ENCODE measurements around the gene PRR35.

The PRR35 gene

DNA sequence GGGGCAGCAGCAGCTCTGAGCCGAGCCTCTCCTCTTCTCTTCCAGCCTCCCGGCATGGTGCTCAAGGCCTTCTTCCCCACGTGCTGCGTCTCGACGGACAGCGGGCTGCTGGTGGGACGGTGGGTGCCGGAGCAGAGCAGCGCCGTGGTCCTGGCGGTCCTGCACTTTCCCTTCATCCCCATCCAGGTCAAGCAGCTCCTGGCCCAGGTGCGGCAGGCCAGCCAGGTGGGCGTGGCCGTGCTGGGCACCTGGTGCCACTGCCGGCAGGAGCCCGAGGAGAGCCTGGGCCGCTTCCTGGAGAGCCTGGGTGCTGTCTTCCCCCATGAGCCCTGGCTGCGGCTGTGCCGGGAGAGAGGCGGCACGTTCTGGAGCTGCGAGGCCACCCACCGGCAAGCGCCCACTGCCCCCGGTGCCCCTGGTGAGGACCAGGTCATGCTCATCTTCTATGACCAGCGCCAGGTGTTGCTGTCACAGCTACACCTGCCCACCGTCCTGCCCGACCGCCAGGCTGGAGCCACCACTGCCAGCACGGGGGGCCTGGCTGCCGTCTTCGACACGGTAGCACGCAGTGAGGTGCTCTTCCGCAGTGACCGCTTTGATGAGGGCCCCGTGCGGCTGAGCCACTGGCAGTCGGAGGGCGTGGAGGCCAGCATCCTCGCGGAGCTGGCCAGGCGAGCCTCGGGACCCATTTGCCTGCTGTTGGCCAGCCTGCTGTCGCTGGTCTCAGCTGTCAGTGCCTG is 14.0 kb downstream of the PRR35 start:
- H3K4me1 ChIP-seq (ENCODE audit: control insufficient read depth, insufficient read depth, low read length, poor library complexity, severe bottlenecking): peaks cover 8% of the 10 kb centered on the region

DNA sequence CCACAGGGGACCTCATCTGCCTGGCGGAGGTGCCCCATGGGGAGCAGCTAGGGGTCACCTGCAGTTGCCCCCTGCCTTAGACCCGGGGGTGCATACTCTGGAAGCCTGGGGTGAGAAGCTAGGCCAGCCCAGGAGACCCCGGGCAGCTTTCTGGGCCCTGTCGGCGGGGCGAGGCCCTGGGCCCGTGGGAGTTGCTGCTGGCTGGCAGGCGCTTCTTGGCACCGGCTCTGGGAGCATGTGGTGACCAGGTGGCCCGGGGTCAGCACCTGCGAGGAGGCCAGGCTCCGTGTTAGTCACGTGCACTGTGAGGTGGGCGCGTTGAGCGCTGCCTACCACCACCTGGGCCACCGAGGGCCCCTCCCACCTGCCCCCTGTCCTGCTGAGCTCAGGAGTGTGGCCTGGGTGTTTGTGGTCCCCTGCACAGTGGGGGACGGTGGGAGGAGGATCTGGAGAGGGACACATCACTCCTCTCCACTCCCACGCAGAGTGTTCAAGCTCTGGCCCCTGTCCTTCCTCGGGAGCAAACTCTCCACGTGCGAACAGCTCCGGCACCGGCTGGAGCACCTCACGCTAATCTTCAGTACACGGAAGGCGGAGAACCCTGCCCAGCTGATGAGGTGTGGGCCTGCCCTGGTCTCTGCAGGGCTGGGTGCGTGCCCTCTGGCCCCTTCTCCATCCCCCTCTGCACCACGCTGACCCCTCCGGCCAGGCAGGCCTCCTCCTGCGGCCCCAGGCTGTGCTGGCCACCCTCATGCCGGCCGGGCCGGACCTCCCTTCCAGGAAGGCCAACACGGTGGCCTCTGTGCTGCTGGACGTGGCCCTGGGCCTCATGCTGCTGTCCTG is 15.4 kb downstream of the PRR35 start:
- H3K27ac ChIP-seq (ENCODE audit: insufficient read depth, low read length, poor library complexity, severe bottlenecking): no peak overlapping the region
- H3K4me1 ChIP-seq (ENCODE audit: control insufficient read depth, insufficient read depth, low read length, poor library complexity, severe bottlenecking): peaks cover 4% of the 10 kb centered on the region
- no peaks in the 10 kb centered on the region for H3K27me3 ChIP-seq (replicated peaks; ENCODE audit: control insufficient read depth, insufficient read depth, low read length, poor library complexity, severe bottlenecking)
- H3K36me3 ChIP-seq (ENCODE audit: control insufficient read depth, insufficient read depth, low read length): peaks cover 6% of the 10 kb centered on the region
- no peaks in the 10 kb centered on the region for H3K9me3 ChIP-seq (ENCODE audit: control insufficient read depth, low read length)
- no peak for DNase-seq
- no peak overlapping the region for H3K4me3 ChIP-seq (ENCODE audit: insufficient read depth, low read depth, low read length, poor library complexity, severe bottlenecking)

More for the DNA sequence above, 14.0 kb downstream of the PRR35 start:
- H3K27ac ChIP-seq (ENCODE audit: insufficient read depth, low read length, poor library complexity, severe bottlenecking): no peak overlapping the region
- H3K36me3 ChIP-seq (ENCODE audit: control insufficient read depth, insufficient read depth, low read length): peaks cover 6% of the 10 kb centered on the region
- no peaks in the 10 kb centered on the region for H3K27me3 ChIP-seq (replicated peaks; ENCODE audit: control insufficient read depth, insufficient read depth, low read length, poor library complexity, severe bottlenecking)
- DNase-seq: no peak
- no peaks in the 10 kb centered on the region for H3K9me3 ChIP-seq (ENCODE audit: control insufficient read depth, low read length)
- H3K4me3 ChIP-seq (ENCODE audit: insufficient read depth, low read depth, low read length, poor library complexity, severe bottlenecking): no peak overlapping the region

DNA sequence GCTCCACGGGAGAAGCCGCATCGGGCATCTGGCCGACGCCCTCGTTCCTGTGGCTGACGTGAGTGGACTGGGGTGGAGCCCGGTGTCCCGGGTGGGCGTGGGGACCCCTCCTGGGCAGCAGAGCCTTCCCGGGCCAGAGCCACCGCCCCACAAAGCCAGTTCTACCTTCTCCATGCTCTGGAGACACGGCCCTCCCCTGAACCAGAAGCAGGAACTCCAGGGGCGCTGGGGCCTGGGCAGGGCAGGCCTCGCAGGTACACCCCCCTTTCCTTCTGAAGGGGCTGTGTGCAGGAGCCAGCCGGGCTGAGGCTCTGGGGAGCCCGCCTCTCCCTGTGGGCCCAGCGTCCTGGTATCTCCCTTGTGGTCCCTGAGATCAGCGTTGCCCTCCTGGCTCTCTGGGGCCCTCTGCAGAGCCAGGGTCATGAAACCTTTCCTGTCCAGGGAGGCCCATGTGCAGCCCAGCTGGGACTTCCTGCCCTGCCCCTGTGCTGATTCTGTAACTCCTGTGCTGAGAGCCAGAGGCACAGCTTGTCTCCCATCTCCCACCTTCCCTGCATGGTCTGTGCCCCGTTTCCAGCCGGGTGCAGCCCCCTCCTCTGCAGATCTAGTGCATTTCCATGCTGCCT is 16.1 kb downstream of the PRR35 start:
- H3K36me3 ChIP-seq (ENCODE audit: control insufficient read depth, insufficient read depth, low read length): peaks cover 6% of the 10 kb centered on the region

DNA sequence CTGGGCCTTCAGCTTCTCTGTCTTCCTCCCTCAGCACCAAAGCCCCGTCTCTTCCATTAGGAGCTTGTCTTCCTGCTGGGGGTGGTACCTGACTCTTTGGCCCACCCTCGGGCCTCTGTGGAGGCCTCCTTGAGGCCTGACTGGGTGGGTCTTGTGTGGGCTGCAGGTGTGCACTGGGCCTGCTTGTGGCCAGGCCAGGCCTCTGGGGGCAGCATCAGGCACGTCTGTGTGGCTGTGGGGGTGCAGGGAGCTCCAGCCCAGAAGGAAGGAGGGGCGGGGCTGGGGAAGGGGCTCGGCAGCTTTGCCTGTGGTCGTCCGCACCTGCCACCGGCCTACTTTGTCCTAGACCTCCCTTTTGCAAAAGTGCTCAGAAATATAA is 16.6 kb downstream of the PRR35 start:
- Histone ChIP-seq H3K36me3 (ENCODE audit: control insufficient read depth, insufficient read depth, low read length) (peaks cover 6% of the 10 kb centered on the region), H3K27me3 (replicated peaks; ENCODE audit: control insufficient read depth, insufficient read depth, low read length, poor library complexity, severe bottlenecking) (no peaks in the 10 kb centered on the region), H3K4me3 (ENCODE audit: insufficient read depth, low read depth, low read length, poor library complexity, severe bottlenecking) (no peak overlapping the region), H3K27ac (ENCODE audit: insufficient read depth, low read length, poor library complexity, severe bottlenecking) (no peak overlapping the region), H3K9me3 (ENCODE audit: control insufficient read depth, low read length) (no peaks in the 10 kb centered on the region), H3K4me1 (ENCODE audit: control insufficient read depth, insufficient read depth, low read length, poor library complexity, severe bottlenecking) (no peaks in the 10 kb centered on the region)
- DNase-seq: no peak

More for the DNA sequence above, 16.1 kb downstream of the PRR35 start:
- Histone ChIP-seq H3K4me1 (ENCODE audit: control insufficient read depth, insufficient read depth, low read length, poor library complexity, severe bottlenecking) (no peaks in the 10 kb centered on the region), H3K27me3 (replicated peaks; ENCODE audit: control insufficient read depth, insufficient read depth, low read length, poor library complexity, severe bottlenecking) (no peaks in the 10 kb centered on the region), H3K27ac (ENCODE audit: insufficient read depth, low read length, poor library complexity, severe bottlenecking) (no peak overlapping the region), H3K9me3 (ENCODE audit: control insufficient read depth, low read length) (no peaks in the 10 kb centered on the region), H3K4me3 (ENCODE audit: insufficient read depth, low read depth, low read length, poor library complexity, severe bottlenecking) (no peak overlapping the region)
- no peak for DNase-seq

DNA sequence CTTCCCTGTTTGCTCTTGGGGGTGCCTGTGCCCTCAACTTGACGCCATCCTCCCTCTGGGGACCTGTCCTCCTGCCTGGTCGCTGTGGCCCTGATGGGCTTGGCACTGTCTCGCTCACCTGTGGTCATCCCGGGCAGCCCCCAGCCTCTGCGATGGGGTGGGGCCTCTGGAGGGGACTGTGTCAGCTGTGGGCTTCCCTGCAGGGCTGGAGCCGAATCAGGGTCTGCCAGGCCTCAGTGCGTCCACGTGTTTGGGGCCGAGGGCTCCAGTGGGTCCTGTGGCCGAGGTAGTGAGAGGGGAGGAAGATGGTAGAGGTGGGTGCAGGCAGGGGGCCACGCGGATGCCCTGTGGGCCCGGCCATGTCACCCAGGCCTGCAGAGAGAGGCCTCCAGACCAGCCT is 17.6 kb downstream of the PRR35 start:
- H3K27me3 ChIP-seq (replicated peaks; ENCODE audit: control insufficient read depth, insufficient read depth, low read length, poor library complexity, severe bottlenecking): no peaks in the 10 kb centered on the region
- DNase-seq: no peak
- H3K9me3 ChIP-seq (ENCODE audit: control insufficient read depth, low read length): no peaks in the 10 kb centered on the region
- no peak overlapping the region for H3K27ac ChIP-seq (ENCODE audit: insufficient read depth, low read length, poor library complexity, severe bottlenecking)
- peaks cover 6% of the 10 kb centered on the region for H3K36me3 ChIP-seq (ENCODE audit: control insufficient read depth, insufficient read depth, low read length)
- no peak overlapping the region for H3K4me3 ChIP-seq (ENCODE audit: insufficient read depth, low read depth, low read length, poor library complexity, severe bottlenecking)
- H3K4me1 ChIP-seq (ENCODE audit: control insufficient read depth, insufficient read depth, low read length, poor library complexity, severe bottlenecking): no peaks in the 10 kb centered on the region

DNA sequence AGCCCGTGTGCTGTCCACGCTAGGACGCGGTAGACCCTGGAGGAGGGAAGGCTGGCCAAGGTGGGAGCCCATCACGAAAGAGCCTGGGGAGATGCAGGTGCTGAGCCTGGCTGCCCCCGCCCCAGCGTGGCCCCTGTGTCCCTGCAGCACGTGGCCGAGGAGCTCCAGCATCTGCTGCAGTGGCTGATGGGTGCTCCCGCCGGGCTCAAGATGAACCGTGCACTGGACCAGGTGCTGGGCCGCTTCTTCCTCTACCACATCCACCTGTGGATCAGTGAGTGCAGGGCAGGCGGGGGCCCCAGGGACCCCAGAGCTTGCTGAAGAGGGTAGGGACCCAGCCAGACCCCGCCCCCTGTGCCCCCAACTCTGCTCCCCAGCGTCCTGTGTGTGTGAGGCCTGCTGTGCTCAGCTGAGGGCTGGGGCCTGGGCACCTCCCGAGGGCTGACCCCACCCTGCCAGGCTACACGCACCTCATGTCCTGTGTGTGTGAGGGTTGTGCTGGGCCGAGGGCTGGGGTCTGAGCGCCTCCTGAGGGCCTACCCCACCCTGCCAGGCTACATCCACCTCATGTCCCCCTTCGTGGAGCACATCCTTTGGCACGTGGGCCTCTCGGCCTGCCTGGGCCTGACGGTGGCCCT is 18.2 kb downstream of the PRR35 start:
- no peaks in the 10 kb centered on the region for H3K9me3 ChIP-seq (ENCODE audit: control insufficient read depth, low read length)
- peaks cover 6% of the 10 kb centered on the region for H3K36me3 ChIP-seq (ENCODE audit: control insufficient read depth, insufficient read depth, low read length)
- no peak overlapping the region for H3K4me3 ChIP-seq (ENCODE audit: insufficient read depth, low read depth, low read length, poor library complexity, severe bottlenecking)
- no peaks in the 10 kb centered on the region for H3K27me3 ChIP-seq (replicated peaks; ENCODE audit: control insufficient read depth, insufficient read depth, low read length, poor library complexity, severe bottlenecking)
- H3K4me1 ChIP-seq (ENCODE audit: control insufficient read depth, insufficient read depth, low read length, poor library complexity, severe bottlenecking): no peaks in the 10 kb centered on the region
- no peak for DNase-seq
- no peak overlapping the region for H3K27ac ChIP-seq (ENCODE audit: insufficient read depth, low read length, poor library complexity, severe bottlenecking)

DNA sequence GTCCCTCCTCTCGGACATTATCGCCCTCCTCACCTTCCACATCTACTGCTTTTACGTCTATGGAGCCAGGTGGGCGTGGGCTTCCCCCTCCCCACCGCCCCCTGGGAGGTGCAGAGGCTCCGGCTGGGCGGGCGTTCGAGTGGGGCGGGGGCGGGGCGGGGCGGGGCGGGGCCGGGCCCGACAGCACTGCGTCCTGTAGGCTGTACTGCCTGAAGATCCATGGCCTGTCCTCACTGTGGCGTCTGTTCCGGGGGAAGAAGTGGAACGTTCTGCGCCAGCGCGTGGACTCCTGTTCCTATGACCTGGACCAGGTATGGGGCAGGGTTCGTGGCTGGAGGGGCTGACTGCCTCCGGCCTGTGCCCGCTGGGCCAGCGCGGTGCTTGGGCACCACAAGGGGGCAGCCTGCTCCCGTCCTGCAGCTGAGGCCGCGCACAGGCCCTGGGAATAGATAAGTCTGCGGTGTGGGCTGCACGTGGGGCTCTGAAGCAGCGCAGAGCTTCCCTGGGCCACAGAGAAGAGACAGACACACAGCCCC is 18.7 kb downstream of the PRR35 start:
- Histone ChIP-seq H3K36me3 (ENCODE audit: control insufficient read depth, insufficient read depth, low read length) (peaks cover 6% of the 10 kb centered on the region), H3K4me3 (ENCODE audit: insufficient read depth, low read depth, low read length, poor library complexity, severe bottlenecking) (no peak overlapping the region)

DNA sequence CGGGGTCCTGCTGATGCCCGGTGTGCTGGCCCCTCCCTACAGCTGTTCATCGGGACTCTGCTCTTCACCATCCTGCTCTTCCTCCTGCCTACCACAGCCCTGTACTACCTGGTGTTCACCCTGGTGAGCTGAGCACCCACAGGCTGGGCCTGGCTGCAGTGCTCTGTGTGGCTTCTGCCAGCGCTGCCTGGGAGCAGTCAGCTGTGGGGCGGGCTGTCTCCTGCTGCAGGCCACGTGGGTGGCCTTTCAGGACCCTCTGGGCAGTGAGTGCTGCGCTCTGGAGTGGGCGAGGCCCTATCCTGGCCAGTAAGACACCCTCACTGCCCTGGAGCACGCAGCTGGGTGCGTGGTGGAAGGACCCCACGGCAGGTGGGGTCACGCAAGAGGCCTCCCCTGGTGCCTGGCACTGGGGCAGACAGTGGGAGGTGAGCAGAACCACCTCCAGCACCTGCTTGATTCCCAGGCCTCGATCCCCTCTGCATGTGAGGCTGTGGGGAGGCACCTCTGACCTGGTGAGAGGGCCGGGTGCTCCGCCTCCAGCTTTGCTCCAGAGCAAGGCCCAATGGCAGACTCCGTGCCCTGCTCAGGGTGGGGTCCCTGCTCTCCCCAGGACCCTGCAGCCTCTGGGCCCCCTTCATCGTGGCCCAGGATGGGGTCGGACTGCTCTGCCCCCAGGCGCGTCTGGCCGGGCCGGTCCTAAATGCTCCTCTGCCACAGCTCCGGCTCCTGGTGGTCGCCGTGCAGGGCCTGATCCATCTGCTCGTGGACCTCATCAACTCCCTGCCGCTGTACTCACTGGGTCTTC is 20.1 kb downstream of the PRR35 start:
- Histone ChIP-seq H3K4me3 (ENCODE audit: insufficient read depth, low read depth, low read length, poor library complexity, severe bottlenecking) (no peak overlapping the region), H3K27me3 (replicated peaks; ENCODE audit: control insufficient read depth, insufficient read depth, low read length, poor library complexity, severe bottlenecking) (no peaks in the 10 kb centered on the region), H3K36me3 (ENCODE audit: control insufficient read depth, insufficient read depth, low read length) (no peaks in the 10 kb centered on the region), H3K27ac (ENCODE audit: insufficient read depth, low read length, poor library complexity, severe bottlenecking) (no peak overlapping the region), H3K9me3 (ENCODE audit: control insufficient read depth, low read length) (no peaks in the 10 kb centered on the region), H3K4me1 (ENCODE audit: control insufficient read depth, insufficient read depth, low read length, poor library complexity, severe bottlenecking) (no peaks in the 10 kb centered on the region)
- DNase-seq: no peak

More for the DNA sequence above, 18.7 kb downstream of the PRR35 start:
- Histone ChIP-seq H3K27ac (ENCODE audit: insufficient read depth, low read length, poor library complexity, severe bottlenecking) (no peak overlapping the region), H3K9me3 (ENCODE audit: control insufficient read depth, low read length) (no peaks in the 10 kb centered on the region), H3K4me1 (ENCODE audit: control insufficient read depth, insufficient read depth, low read length, poor library complexity, severe bottlenecking) (no peaks in the 10 kb centered on the region), H3K27me3 (replicated peaks; ENCODE audit: control insufficient read depth, insufficient read depth, low read length, poor library complexity, severe bottlenecking) (no peaks in the 10 kb centered on the region)
- peak; percentile 30 to 41 (median 31) for DNase-seq

DNA sequence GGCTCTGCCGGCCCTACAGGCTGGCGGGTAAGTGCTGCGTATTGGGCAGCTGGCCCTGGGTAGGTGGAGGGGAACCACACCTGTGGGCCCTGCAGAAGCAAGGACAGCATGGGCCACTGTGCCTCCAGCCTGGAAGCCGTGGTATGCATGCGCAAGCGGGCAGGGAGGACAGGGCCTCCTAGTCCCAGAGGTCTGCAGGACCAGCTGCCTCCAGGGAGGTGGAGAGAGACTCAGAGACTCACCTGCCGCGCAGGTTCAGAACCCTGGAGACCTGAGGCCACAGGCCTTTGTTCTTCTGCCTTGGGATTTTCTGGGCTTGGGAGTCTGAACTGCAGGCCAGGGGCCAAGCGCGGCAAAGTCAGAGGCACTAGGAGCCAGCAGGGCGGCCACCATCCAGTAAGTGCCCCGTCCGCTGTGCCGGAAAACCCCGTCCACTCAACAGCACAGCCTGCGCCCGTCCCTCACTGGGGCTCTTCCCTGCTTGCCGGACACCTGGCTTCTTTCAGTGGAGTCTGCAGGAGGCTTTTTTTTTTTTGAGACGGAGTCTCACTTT is 20.8 kb downstream of the PRR35 start:
- H3K27me3 ChIP-seq (replicated peaks; ENCODE audit: control insufficient read depth, insufficient read depth, low read length, poor library complexity, severe bottlenecking): no peaks in the 10 kb centered on the region
- no peaks in the 10 kb centered on the region for H3K4me1 ChIP-seq (ENCODE audit: control insufficient read depth, insufficient read depth, low read length, poor library complexity, severe bottlenecking)
- no peaks in the 10 kb centered on the region for H3K36me3 ChIP-seq (ENCODE audit: control insufficient read depth, insufficient read depth, low read length)
- H3K4me3 ChIP-seq (ENCODE audit: insufficient read depth, low read depth, low read length, poor library complexity, severe bottlenecking): no peak overlapping the region
- H3K9me3 ChIP-seq (ENCODE audit: control insufficient read depth, low read length): no peaks in the 10 kb centered on the region
- no peak for DNase-seq
- H3K27ac ChIP-seq (ENCODE audit: insufficient read depth, low read length, poor library complexity, severe bottlenecking): no peak overlapping the region

Measured in effector memory CD4-positive, alpha-beta T cell (primary cell).